H9 (cell line): ENCODE results near the gene TRPC3. TPM values are rescaled to one million over a fixed set of nuclear protein-coding genes. Genes with fewer than 3 reads are reported as not detected.
"Not testable (repeated sequence)": the region's sequence is repeated elsewhere in the genome, so short reads cannot be mapped to it uniquely, and the experiment has no call there.

Experiments used
- DNase-seq: peaks from one replicate; pipeline ENCODE4 v3.0.0-alpha.2; 2017
- H2AFZ ChIP-seq: one replicate; pipeline ENCODE4 v1.6.1; 2013; ENCODE audit warnings: mild to moderate bottlenecking, low read length, control low read depth, moderate library complexity
- H2AK5ac ChIP-seq: 2 replicates; pipeline ENCODE4 v1.6.1; 2013; ENCODE audit warnings: low read length, control low read depth, mixed read lengths; ENCODE audit not compliant: insufficient read length
- H2BK120ac ChIP-seq: one replicate; pipeline ENCODE4 v1.6.1; 2013; ENCODE audit warnings: low read depth, mild to moderate bottlenecking, low read length, control low read depth, inconsistent platforms; ENCODE audit not compliant: poor library complexity, severe bottlenecking
- H2BK12ac ChIP-seq: 2 replicates; pipeline ENCODE4 v1.6.1; 2013; ENCODE audit warnings: low read length, control low read depth, mixed read lengths, low read depth; ENCODE audit not compliant: insufficient read length
- H2BK15ac ChIP-seq: 2 replicates; pipeline ENCODE4 v1.6.1; 2013; ENCODE audit warnings: low read depth, low read length, control low read depth
- H2BK20ac ChIP-seq: one replicate; pipeline ENCODE4 v1.6.1; 2013; ENCODE audit warnings: low read depth, mild to moderate bottlenecking, low read length, control low read depth, inconsistent platforms; ENCODE audit not compliant: poor library complexity, severe bottlenecking
- H2BK5ac ChIP-seq: 2 replicates; pipeline ENCODE4 v1.6.1; 2013; ENCODE audit warnings: low read length, control low read depth, mixed read lengths; ENCODE audit not compliant: insufficient read length
- H3K14ac ChIP-seq: 2 replicates; pipeline ENCODE4 v1.6.1; 2013; ENCODE audit warnings: low read length, control low read depth; ENCODE audit not compliant: insufficient read depth
- H3K18ac ChIP-seq: 2 replicates; pipeline ENCODE4 v1.6.1; 2013; ENCODE audit warnings: low read depth, mild to moderate bottlenecking, mixed read lengths, low read length, control low read depth; ENCODE audit not compliant: insufficient read length
- H3K23ac ChIP-seq: 2 replicates; pipeline ENCODE4 v1.6.1; 2013; ENCODE audit warnings: low read length, control low read depth, mixed read lengths, low read depth; ENCODE audit not compliant: insufficient read length
- H3K23me2 ChIP-seq: 2 replicates; pipeline ENCODE4 v1.6.1; 2013; ENCODE audit warnings: low read depth, mild to moderate bottlenecking, mixed read lengths, low read length, control low read depth; ENCODE audit not compliant: insufficient read length, poor library complexity, severe bottlenecking
- H3K27ac ChIP-seq: 2 replicates; pipeline ENCODE4 v1.5.1; 2013; ENCODE audit warnings: low read length, control low read depth, mixed read lengths, low read depth; ENCODE audit not compliant: insufficient read length
- H3K27me3 ChIP-seq: 2 replicates; pipeline ENCODE4 v1.6.1; 2013; ENCODE audit warnings: low read length, control low read depth, inconsistent platforms; ENCODE audit not compliant: insufficient read depth
- H3K4ac ChIP-seq: 2 replicates; pipeline ENCODE4 v1.6.1; 2013; ENCODE audit warnings: low read depth, mild to moderate bottlenecking, control low read depth, inconsistent platforms, low read length, moderate library complexity
- H3K4me1 ChIP-seq: 2 replicates; pipeline ENCODE4 v1.6.1; 2013; ENCODE audit warnings: low read length, control low read depth, inconsistent platforms; ENCODE audit not compliant: insufficient read depth
- H3K4me2 ChIP-seq: 2 replicates; pipeline ENCODE4 v1.6.1; 2013; ENCODE audit warnings: low read length, control low read depth, mixed read lengths; ENCODE audit not compliant: insufficient read length, insufficient read depth
- H3K56ac ChIP-seq: 2 replicates; pipeline ENCODE4 v1.6.1; 2013; ENCODE audit warnings: low read depth, mild to moderate bottlenecking, mixed read lengths, low read length, control low read depth; ENCODE audit not compliant: insufficient read length
- H3K79me1 ChIP-seq: 2 replicates; pipeline ENCODE4 v1.6.1; 2013; ENCODE audit warnings: low read depth, mild to moderate bottlenecking, moderate library complexity, low read length, control low read depth, inconsistent platforms; ENCODE audit not compliant: insufficient read depth, poor library complexity, severe bottlenecking
- H3K79me2 ChIP-seq: 2 replicates; pipeline ENCODE4 v1.6.1; 2013; ENCODE audit warnings: low read length, control low read depth, inconsistent platforms; ENCODE audit not compliant: insufficient read depth
- H3K9ac ChIP-seq: 2 replicates; pipeline ENCODE4 v1.6.1; 2013; ENCODE audit warnings: low read length, control low read depth, mixed read lengths; ENCODE audit not compliant: insufficient read length; ENCODE audit errors: extremely low read depth
- H3K9me3 ChIP-seq: one replicate; pipeline ENCODE4 v1.6.1; 2013; ENCODE audit warnings: low read depth, low read length, inconsistent platforms; ENCODE audit not compliant: control insufficient read depth
- H3T11ph ChIP-seq: one replicate; pipeline ENCODE4 v1.6.1; 2013; ENCODE audit warnings: mild to moderate bottlenecking, low read length, control low read depth, inconsistent platforms
- H4K20me1 ChIP-seq: one replicate; pipeline ENCODE4 v1.6.1; 2013; ENCODE audit not compliant: control insufficient read depth, insufficient read length, insufficient read depth
- H4K5ac ChIP-seq: 2 replicates; pipeline ENCODE4 v1.6.1; 2013; ENCODE audit warnings: low read depth, mild to moderate bottlenecking, mixed read lengths, low read length, control low read depth; ENCODE audit not compliant: insufficient read length
- H4K8ac ChIP-seq: replicated peaks from 2 replicates; pipeline ENCODE4 v1.6.1; 2013; ENCODE audit warnings: low read length, control low read depth, mixed read lengths, low read depth; ENCODE audit not compliant: insufficient read length
- H4K91ac ChIP-seq: 2 replicates; pipeline ENCODE4 v1.6.1; 2013; ENCODE audit warnings: low read depth, mild to moderate bottlenecking, moderate library complexity, mixed read lengths, low read length, control low read depth; ENCODE audit not compliant: insufficient read length
- H3K27ac Mint-ChIP-seq, 3 experiments: 2 replicates in 2 of 3; 3 replicates in 1 of 3; pipeline ENCODE4 v1.8.0; 2020 to 2021; ENCODE audit warnings: mixed read lengths in 3 of 3, mild to moderate bottlenecking in 1 of 3, moderate library complexity in 1 of 3
- H3K27me3 Mint-ChIP-seq: 2 replicates; pipeline ENCODE4 v1.8.0; 2021; ENCODE audit warnings: low read depth, mild to moderate bottlenecking, moderate library complexity, mixed read lengths
- H3K36me3 Mint-ChIP-seq, 3 experiments: 2 replicates in 2 of 3; 3 replicates in 1 of 3; pipeline ENCODE4 v1.8.0; 2020 to 2021; ENCODE audit warnings: low read depth in 3 of 3, mixed read lengths in 3 of 3; ENCODE audit not compliant: insufficient read depth in 1 of 3
- H3K4me1 Mint-ChIP-seq, 2 experiments: 2 replicates each; pipeline ENCODE4 v1.8.0; 2020; ENCODE audit warnings: mixed read lengths in 2 of 2
- H3K4me3 Mint-ChIP-seq, 2 experiments: 2 replicates in 1 of 2; 3 replicates in 1 of 2; pipeline ENCODE4 v1.8.0; 2020 to 2021; ENCODE audit warnings: mild to moderate bottlenecking in 2 of 2, mixed read lengths in 2 of 2, moderate library complexity in 1 of 2
- H3K9me3 Mint-ChIP-seq, 2 experiments: 2 replicates in 1 of 2; 3 replicates in 1 of 2; pipeline ENCODE4 v1.8.0; 2020; ENCODE audit warnings: mild to moderate bottlenecking in 2 of 2, mixed read lengths in 2 of 2, moderate library complexity in 1 of 2
- CTCF ChIP-seq: fragments of 200-600 bp; sonication (generic); conservative IDR thresholded peaks from 3 replicates; pipeline ENCODE4 v1.8.0; 2021; ENCODE audit warnings: antibody characterized with exemption, mild to moderate bottlenecking
- WGBS: extraction: QIAGEN DNeasy Blood & Tissue Kit; methylation state at CpG from one replicate; pipeline ENCODE4 v1.1.7; 2013; ENCODE audit warnings: missing lambda C conversion rate, low lambda C conversion rate, mixed read lengths; ENCODE audit not compliant: insufficient read length; ENCODE audit errors: extremely low coverage; 5-methylcytosine and 5-hydroxymethylcytosine counted together
- total RNA-seq: library from RNA; stranded (reverse); gene quantifications from 2 replicates; pipeline ENCODE4 v1.2.1, GENCODE V29; 2021

The TRPC3 gene
- total RNA-seq, 1 experiment from 2014 or later, result 0.13 TPM

- Histone ChIP-seq H3K4ac (no peak overlapping the region), H2BK12ac (no peak overlapping the region), H4K5ac (no peak overlapping the region), H2AFZ (no peak overlapping the region), H3K23me2 (no peaks in the 10 kb centered on the region), H3K9ac (no peak overlapping the region), H3K18ac (no peak overlapping the region), H3K14ac (no peak overlapping the region), H2BK20ac (no peak overlapping the region), H4K20me1 (no peaks in the 10 kb centered on the region), H3K79me1 (no peaks in the 10 kb centered on the region), H3K56ac (no peak overlapping the region), H3K4me2 (no peak overlapping the region), H3K27ac (no peak overlapping the region), H3K79me2 (no peaks in the 10 kb centered on the region), H2BK5ac (no peak overlapping the region), H3K23ac (no peak overlapping the region), H3K9me3 (no peaks in the 10 kb centered on the region), H3K4me1 (no peaks in the 10 kb centered on the region), H2BK15ac (no peak overlapping the region), H4K8ac (no peak overlapping the region), H3T11ph (no peak overlapping the region), H3K27me3 (no peaks in the 10 kb centered on the region), H2BK120ac (no peak overlapping the region), H2AK5ac (no peak overlapping the region), H4K91ac (no peak overlapping the region)
- no peak for DNase-seq
- Mint-ChIP-seq H3K27me3 (no peaks in the 10 kb centered on the region), H3K36me3 (no peaks in the 10 kb centered on the region), H3K27ac (no peak overlapping the region), H3K9me3 (no peaks in the 10 kb centered on the region), H3K4me3 (no peak overlapping the region), H3K4me1 (no peaks in the 10 kb centered on the region)
- TF ChIP-seq CTCF, result no peak
- WGBS, result no CpG with 5 or more reads among the region's 1 CpG
These were observed 23.9 kb downstream of the TRPC3 start for GRCh38 chr4:121927948-121928347.

DNA sequence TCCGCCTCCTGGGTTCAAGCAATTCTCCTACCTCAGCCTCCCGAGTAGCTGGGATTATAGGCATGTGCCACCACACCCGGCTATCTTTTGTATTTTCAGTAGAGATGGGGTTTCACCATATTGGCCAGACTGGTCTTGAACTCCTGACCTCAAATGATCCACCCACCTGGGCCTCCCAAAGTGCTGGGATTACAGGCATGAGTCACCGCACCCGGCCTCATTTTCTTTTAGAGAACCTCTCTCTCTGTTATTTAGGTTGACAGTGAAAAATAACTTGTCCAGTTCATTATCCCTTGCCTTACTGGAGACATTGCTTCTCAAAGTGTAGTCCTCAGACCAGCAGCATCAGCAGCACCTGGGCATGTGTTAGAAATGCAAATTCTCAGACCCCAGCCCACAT, 25.4 kb downstream of the TRPC3 start:
- WGBS, result no CpG with 5 or more reads among the region's 5 CpGs
- H3K27me3 ChIP-seq, H3K23ac ChIP-seq, H2BK120ac ChIP-seq, H3K27me3 Mint-ChIP-seq, H4K8ac ChIP-seq, H3K79me2 ChIP-seq, H3K14ac ChIP-seq, H4K91ac ChIP-seq, H3T11ph ChIP-seq, H3K36me3 Mint-ChIP-seq, H2BK5ac ChIP-seq, H3K27ac ChIP-seq, H3K18ac ChIP-seq, H3K4me2 ChIP-seq, H3K4me3 Mint-ChIP-seq, H3K23me2 ChIP-seq, H2AFZ ChIP-seq, H3K4me1 ChIP-seq, H2BK20ac ChIP-seq, DNase-seq, H4K5ac ChIP-seq, H3K9me3 ChIP-seq, H2AK5ac ChIP-seq, H2BK15ac ChIP-seq, H3K79me1 ChIP-seq, H3K56ac ChIP-seq, H3K4ac ChIP-seq, H3K9ac ChIP-seq, H3K27ac Mint-ChIP-seq, H3K4me1 Mint-ChIP-seq, H4K20me1 ChIP-seq, H3K9me3 Mint-ChIP-seq: not testable (repeated sequence)
- H2BK12ac ChIP-seq, result peak overlapping the region; percentile 82
